H1 (cell line): ENCODE measurements around the gene OR2V1. TPM values are rescaled to one million over a fixed set of nuclear protein-coding genes. Genes with fewer than 3 reads are reported as not detected.
"Not testable (repeated sequence)": the region's sequence is repeated elsewhere in the genome, so short reads cannot be mapped to it uniquely, and the experiment has no call there.

Experiments used
- CTCF ChIA-PET: fragments of 300-600 bp; sonication (Branson Sonifier 250); formaldehyde crosslinking; loops from one replicate; lab custom pipeline; 2021; ENCODE audit not compliant: partially characterized antibody; lab: Charles Lee
- POLR2A ChIA-PET: fragments of 300-600 bp; sonication (Branson Sonifier 250); formaldehyde crosslinking; loops from one replicate; lab custom pipeline; 2021; ENCODE audit warnings: inconsistent platforms; ENCODE audit not compliant: partially characterized antibody; lab: Charles Lee
- DNase-seq, 2 experiments: peaks; one replicate each; pipeline versions ENCODE4 v3.0.0 to v3.0.0-alpha.2; 2010 to 2022; ENCODE audit warnings: low spot score in 2 of 2, low read depth in 1 of 2, mixed read lengths in 1 of 2
- FAIRE-seq: peaks from 2 replicates; lab custom pipeline; 2011; peaks lifted over from hg19 to GRCh38; lab: Jason Lieb, UNC
- H2AFZ ChIP-seq: 2 replicates; pipeline ENCODE4 v1.8.1; 2012; ENCODE audit warnings: low read length, inconsistent platforms
- H2AK5ac ChIP-seq: 2 replicates; pipeline ENCODE4 v1.6.1; 2013; ENCODE audit warnings: low read depth, low read length
- H2BK120ac ChIP-seq: replicated peaks from 2 replicates; pipeline ENCODE3; 2013; ENCODE audit warnings: low read depth, low read length, inconsistent platforms
- H2BK12ac ChIP-seq: 2 replicates; pipeline ENCODE4 v1.6.1; 2013; ENCODE audit warnings: low read depth, low read length
- H2BK15ac ChIP-seq: 2 replicates; pipeline ENCODE4 v1.6.1; 2013; ENCODE audit warnings: low read length
- H2BK20ac ChIP-seq: 2 replicates; pipeline ENCODE4 v1.6.1; 2013; ENCODE audit warnings: low read length
- H2BK5ac ChIP-seq: 2 replicates; pipeline ENCODE4 v1.6.1; 2013; ENCODE audit warnings: low read depth, low read length
- H3K14ac ChIP-seq: 2 replicates; pipeline ENCODE4 v1.6.1; 2013; ENCODE audit warnings: inconsistent platforms; ENCODE audit not compliant: insufficient read length
- H3K18ac ChIP-seq: 2 replicates; pipeline ENCODE4 v1.6.1; 2013; ENCODE audit warnings: low read length; ENCODE audit errors: extremely low read depth
- H3K23ac ChIP-seq: 2 replicates; pipeline ENCODE4 v1.6.1; 2013; ENCODE audit warnings: inconsistent platforms; ENCODE audit not compliant: insufficient read length
- H3K23me2 ChIP-seq: 2 replicates; pipeline ENCODE4 v1.6.1; 2013; ENCODE audit warnings: low read depth, low read length
- H3K27ac ChIP-seq: 2 replicates; pipeline ENCODE4 v1.6.1; 2011; ENCODE audit warnings: low read depth, low read length, inconsistent platforms
- H3K27me3 ChIP-seq, 4 experiments: replicated peaks in 1 of 4; 1 replicate in 1 of 4; 2 replicates in 3 of 4; pipeline versions ENCODE4 v1.6.1 to v1.8.1; 2011 to 2013; ENCODE audit warnings: low read length in 3 of 4, mild to moderate bottlenecking in 3 of 4, inconsistent platforms in 2 of 4, mixed read lengths in 2 of 4, moderate library complexity in 1 of 4; ENCODE audit not compliant: control insufficient read depth in 3 of 4, insufficient read depth in 3 of 4; ENCODE audit errors: extremely low read depth in 1 of 4
- H3K36me3 ChIP-seq, 4 experiments: 2 replicates each; pipeline versions ENCODE4 v1.6.1 to v1.8.1; 2011 to 2013; ENCODE audit warnings: mild to moderate bottlenecking in 4 of 4, low read length in 3 of 4, moderate library complexity in 2 of 4, control low read depth in 1 of 4, inconsistent platforms in 1 of 4; ENCODE audit not compliant: insufficient read depth in 4 of 4, control insufficient read depth in 2 of 4
- H3K4ac ChIP-seq: replicated peaks from 2 replicates; pipeline ENCODE3; 2013; ENCODE audit warnings: low read length, low read depth, mixed read lengths, inconsistent platforms; ENCODE audit not compliant: insufficient read length
- H3K4me1 ChIP-seq, 4 experiments: replicated peaks in 1 of 4; 1 replicate in 1 of 4; 2 replicates in 3 of 4; pipeline versions ENCODE4 v1.6.1 to v1.8.1; 2011 to 2013; ENCODE audit warnings: low read length in 3 of 4, inconsistent platforms in 2 of 4, mixed read lengths in 1 of 4; ENCODE audit not compliant: insufficient read depth in 4 of 4, control insufficient read depth in 3 of 4
- H3K4me2 ChIP-seq, 2 experiments: 2 replicates each; pipeline versions ENCODE4 v1.6.1 to v1.8.1; 2011 to 2013; ENCODE audit warnings: low read depth in 2 of 2, low read length in 2 of 2, control low read depth in 1 of 2, inconsistent platforms in 1 of 2, mild to moderate bottlenecking in 1 of 2; ENCODE audit not compliant: insufficient read depth in 1 of 2
- H3K4me3 ChIP-seq, 4 experiments: fragments of 200-600, 300-600 bp in 1 of 4; sonication (generic), shearing (Covaris generic), sonication (Bioruptor Twin) in 1 of 4; 2 replicates each; pipeline versions ENCODE4 v1.5.1 to v1.8.1; 2011 to 2016; ENCODE audit warnings: low read length in 4 of 4, low read depth in 3 of 4, control low read depth in 2 of 4, inconsistent platforms in 2 of 4, mild to moderate bottlenecking in 2 of 4, mixed read lengths in 1 of 4, moderate library complexity in 1 of 4; ENCODE audit not compliant: insufficient read depth in 2 of 4; ENCODE audit errors: extremely low read depth in 1 of 4
- H3K56ac ChIP-seq: replicated peaks from 2 replicates; pipeline ENCODE3; 2013; ENCODE audit warnings: low read depth, mild to moderate bottlenecking, mixed read lengths, low read length, inconsistent platforms; ENCODE audit not compliant: insufficient read length
- H3K79me1 ChIP-seq: 2 replicates; pipeline ENCODE4 v1.6.1; 2013; ENCODE audit warnings: low read depth, low read length, control low read depth
- H3K79me2 ChIP-seq, 2 experiments: 2 replicates each; pipeline versions ENCODE4 v1.6.1 to v1.8.1; 2012 to 2013; ENCODE audit warnings: low read length in 2 of 2, mild to moderate bottlenecking in 2 of 2, inconsistent platforms in 1 of 2; ENCODE audit not compliant: insufficient read depth in 2 of 2, control insufficient read depth in 1 of 2
- H3K9ac ChIP-seq, 4 experiments: replicated peaks in 1 of 4; 1 replicate in 1 of 4; 2 replicates in 3 of 4; pipeline versions ENCODE4 v1.6.1 to v1.8.1; 2011 to 2013; ENCODE audit warnings: low read depth in 3 of 4, low read length in 3 of 4, control low read depth in 2 of 4, mild to moderate bottlenecking in 2 of 4, moderate library complexity in 2 of 4, inconsistent platforms in 1 of 4; ENCODE audit errors: extremely low read depth in 1 of 4
- H3K9me3 ChIP-seq, 2 experiments: 2 replicates each; pipeline versions ENCODE4 v1.6.1 to v1.8.1; 2012 to 2013; ENCODE audit warnings: mild to moderate bottlenecking in 2 of 2, moderate library complexity in 2 of 2, control low read depth in 1 of 2, inconsistent platforms in 1 of 2, low read depth in 1 of 2, low read length in 1 of 2, mixed read lengths in 1 of 2; ENCODE audit not compliant: insufficient read depth in 2 of 2
- H4K20me1 ChIP-seq, 2 experiments: replicated peaks in 1 of 2; 2 replicates each; pipeline versions ENCODE3 to v1.8.1; 2011 to 2013; ENCODE audit warnings: inconsistent platforms in 2 of 2, low read length in 2 of 2, mild to moderate bottlenecking in 1 of 2; ENCODE audit not compliant: insufficient read depth in 2 of 2, control insufficient read depth in 1 of 2
- H4K5ac ChIP-seq: 2 replicates; pipeline ENCODE4 v1.6.1; 2013; ENCODE audit warnings: low read length, low read depth, mixed read lengths, inconsistent platforms; ENCODE audit not compliant: insufficient read length
- H4K8ac ChIP-seq: 2 replicates; pipeline ENCODE4 v1.8.0; 2013; ENCODE audit warnings: mild to moderate bottlenecking, moderate library complexity, low read length, inconsistent platforms; ENCODE audit not compliant: insufficient read depth; ENCODE audit errors: extremely low read depth
- H4K91ac ChIP-seq: replicated peaks from 2 replicates; pipeline ENCODE3; 2013; ENCODE audit warnings: low read length, mixed read lengths, inconsistent platforms; ENCODE audit not compliant: insufficient read length
- WGBS, 2 experiments: shearing (Covaris generic) in 1 of 2; methylation state at CpG; one replicate each; pipeline versions ENCODE4 v1.1.6 to v1.1.7; 2013 to 2015; ENCODE audit warnings: low lambda C conversion rate in 2 of 2, mixed read lengths in 2 of 2, inconsistent platforms in 1 of 2, low coverage in 1 of 2, missing lambda C conversion rate in 1 of 2; ENCODE audit not compliant: insufficient replicate concordance in 2 of 2, insufficient coverage in 1 of 2, insufficient read length in 1 of 2; ENCODE audit errors: extremely low coverage in 1 of 2, missing lambda C conversion rate in 1 of 2; 5-methylcytosine and 5-hydroxymethylcytosine counted together
- polyA plus RNA-seq, 7 experiments: library from polyadenylated mRNA; depleted of rRNA in 3 of 7; stranded (reverse) in 5 of 7; unstranded in 2 of 7; fragments of >200 nt in 5 of 7; fragments of 200-250 nt in 2 of 7; gene quantifications; 1 replicate in 5 of 7; 2 replicates in 1 of 7; 4 replicates in 1 of 7; pipeline versions ENCODE4 v1.2.1 to v1.2.3, GENCODE V29; 2011 to 2013; ENCODE audit warnings: missing spikeins in 2 of 7, mixed read lengths in 2 of 7
- total RNA-seq: library from RNA; stranded (reverse); fragmentation: NEBNext Ultra II Directional; extraction: Animal tissue kit (Norgen Biotek cat#: 25700); gene quantifications from 2 replicates; pipeline ENCODE4 v1.2.1, GENCODE V29; 2021

Gene OR2V1
- total and polyA plus RNA-seq, 2 of the 8 experiments (the other 6 are each of a cell fraction or from before 2014, with no cell fraction given): not detected

- POLR2A ChIA-PET: interaction anchor here (0.7 kb wide), 1 partner anchor 18 kb away, joined by 3 read pairs; no protein-coding TSS in a partner anchor
- H3K79me2 ChIP-seq, H2AK5ac ChIP-seq, H4K5ac ChIP-seq, H4K20me1 ChIP-seq, H2BK12ac ChIP-seq, H2BK15ac ChIP-seq, H3K79me1 ChIP-seq, H3K56ac ChIP-seq, H3K4me3 ChIP-seq, H3K9me3 ChIP-seq, H2BK5ac ChIP-seq, H4K91ac ChIP-seq, H3K36me3 ChIP-seq, H3K4me1 ChIP-seq, FAIRE-seq, H2BK120ac ChIP-seq, H3K9ac ChIP-seq, H2BK20ac ChIP-seq, H3K14ac ChIP-seq, H4K8ac ChIP-seq, H3K4ac ChIP-seq, H3K18ac ChIP-seq, H3K27ac ChIP-seq, H3K23me2 ChIP-seq, H3K27me3 ChIP-seq, H3K23ac ChIP-seq, H2AFZ ChIP-seq, DNase-seq: not testable (repeated sequence)
- 64% methylated on average over 7 of the region's 7 CpGs; no CpG with 5 or more reads in 1 of the 2 experiments for WGBS, 2 experiments
- CTCF ChIA-PET: interaction anchor here (1.0 to 1.2 kb wide), 4 partner anchors 9 to 35 kb away, joined by 3 to 8 read pairs (median 3); no protein-coding TSS in a partner anchor
- peak within 1 kb of the TSS in 1 of 2 experiments; percentile 42; a peak in 1 of 4 replicates for H3K4me2 ChIP-seq
Observed at GRCh38 chr5:181146927-181147636, 16.1 kb upstream of the OR2V1 start, which contains the start of gene OR2V2. OR2V2 (plus strand) TSS chr5:181147586; CDS start chr5:181154943, 7,357 bp downstream.
